ENCODE results near the gene PATJ. TPM values are rescaled to one million over a fixed set of nuclear protein-coding genes. Genes with fewer than 3 reads are reported as not detected.

Gene PATJ
- total and polyA plus RNA-seq, 2 experiments from 2014 or later, result 35.3 to 68.4 TPM

DNA sequence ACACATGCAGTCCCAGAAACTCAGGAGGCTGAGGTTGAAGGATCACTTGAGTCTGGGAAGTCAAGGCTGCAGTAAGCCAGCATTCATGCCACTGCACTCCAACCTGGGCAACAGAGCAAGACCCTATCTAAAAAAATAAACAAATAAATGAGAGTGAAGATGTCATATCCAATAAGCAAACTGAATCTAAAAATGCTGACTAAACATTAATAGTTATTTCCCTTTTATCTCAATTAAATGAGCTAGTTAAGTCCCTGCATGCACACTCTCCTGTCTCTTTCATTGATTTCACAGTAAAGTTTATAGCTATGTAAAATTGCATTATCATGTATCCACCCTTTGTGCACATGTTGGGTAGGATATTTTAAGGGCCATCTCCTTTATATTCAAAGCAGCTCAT, 371.2 kb downstream of the PATJ start:
- no peak overlapping the region for H2AFZ ChIP-seq
- DNase-seq (ENCODE audit: low spot score) (no peak), ATAC-seq (no peak)
- H3K36me3 ChIP-seq (ENCODE audit: insufficient read depth), result peaks cover 4% of the 10 kb centered on the region
- H3K9me2 ChIP-seq (ENCODE audit: insufficient read depth), result no peaks in the 10 kb centered on the region
- TF ChIP-seq ZNF114 (CRISPR knock-in tag; IDR thresholded peaks at IDR 0.05), result no peak
- TF ChIP-seq POLR2AphosphoS5 (IDR thresholded peaks at IDR 0.05; ENCODE audit: low read depth), result no peak
- no peak for TF ChIP-seq EZH2 (IDR thresholded peaks at IDR 0.05; ENCODE audit: low read depth, unreplicated experiment)
- TF ChIP-seq NANOG (IDR thresholded peaks at IDR 0.05; ENCODE audit: borderline replicate concordance), result no peak
- no peak for TF ChIP-seq CREB1 (CRISPR knock-in tag; IDR thresholded peaks at IDR 0.05; ENCODE audit: low read depth)
- TF ChIP-seq ETS1 (IDR thresholded peaks at IDR 0.05), result no peak
- TF ChIP-seq EZH2phosphoT487 (IDR thresholded peaks at IDR 0.05; ENCODE audit: unreplicated experiment), result no peak
- no peak for TF ChIP-seq JUNB (IDR thresholded peaks at IDR 0.05; ENCODE audit: unreplicated experiment)
- no peak for TF ChIP-seq ZNF331 (CRISPR knock-in tag; IDR thresholded peaks at IDR 0.05; ENCODE audit: low read depth)
- TF ChIP-seq, protein P1, sequence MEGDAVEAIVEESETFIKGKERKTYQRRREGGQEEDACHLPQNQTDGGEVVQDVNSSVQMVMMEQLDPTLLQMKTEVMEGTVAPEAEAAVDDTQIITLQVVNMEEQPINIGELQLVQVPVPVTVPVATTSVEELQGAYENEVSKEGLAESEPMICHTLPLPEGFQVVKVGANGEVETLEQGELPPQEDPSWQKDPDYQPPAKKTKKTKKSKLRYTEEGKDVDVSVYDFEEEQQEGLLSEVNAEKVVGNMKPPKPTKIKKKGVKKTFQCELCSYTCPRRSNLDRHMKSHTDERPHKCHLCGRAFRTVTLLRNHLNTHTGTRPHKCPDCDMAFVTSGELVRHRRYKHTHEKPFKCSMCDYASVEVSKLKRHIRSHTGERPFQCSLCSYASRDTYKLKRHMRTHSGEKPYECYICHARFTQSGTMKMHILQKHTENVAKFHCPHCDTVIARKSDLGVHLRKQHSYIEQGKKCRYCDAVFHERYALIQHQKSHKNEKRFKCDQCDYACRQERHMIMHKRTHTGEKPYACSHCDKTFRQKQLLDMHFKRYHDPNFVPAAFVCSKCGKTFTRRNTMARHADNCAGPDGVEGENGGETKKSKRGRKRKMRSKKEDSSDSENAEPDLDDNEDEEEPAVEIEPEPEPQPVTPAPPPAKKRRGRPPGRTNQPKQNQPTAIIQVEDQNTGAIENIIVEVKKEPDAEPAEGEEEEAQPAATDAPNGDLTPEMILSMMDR (conservative IDR thresholded peaks at IDR 0.05; ENCODE audit: low read depth in 2 of 2), result no peak
- TF ChIP-seq, protein P2, sequence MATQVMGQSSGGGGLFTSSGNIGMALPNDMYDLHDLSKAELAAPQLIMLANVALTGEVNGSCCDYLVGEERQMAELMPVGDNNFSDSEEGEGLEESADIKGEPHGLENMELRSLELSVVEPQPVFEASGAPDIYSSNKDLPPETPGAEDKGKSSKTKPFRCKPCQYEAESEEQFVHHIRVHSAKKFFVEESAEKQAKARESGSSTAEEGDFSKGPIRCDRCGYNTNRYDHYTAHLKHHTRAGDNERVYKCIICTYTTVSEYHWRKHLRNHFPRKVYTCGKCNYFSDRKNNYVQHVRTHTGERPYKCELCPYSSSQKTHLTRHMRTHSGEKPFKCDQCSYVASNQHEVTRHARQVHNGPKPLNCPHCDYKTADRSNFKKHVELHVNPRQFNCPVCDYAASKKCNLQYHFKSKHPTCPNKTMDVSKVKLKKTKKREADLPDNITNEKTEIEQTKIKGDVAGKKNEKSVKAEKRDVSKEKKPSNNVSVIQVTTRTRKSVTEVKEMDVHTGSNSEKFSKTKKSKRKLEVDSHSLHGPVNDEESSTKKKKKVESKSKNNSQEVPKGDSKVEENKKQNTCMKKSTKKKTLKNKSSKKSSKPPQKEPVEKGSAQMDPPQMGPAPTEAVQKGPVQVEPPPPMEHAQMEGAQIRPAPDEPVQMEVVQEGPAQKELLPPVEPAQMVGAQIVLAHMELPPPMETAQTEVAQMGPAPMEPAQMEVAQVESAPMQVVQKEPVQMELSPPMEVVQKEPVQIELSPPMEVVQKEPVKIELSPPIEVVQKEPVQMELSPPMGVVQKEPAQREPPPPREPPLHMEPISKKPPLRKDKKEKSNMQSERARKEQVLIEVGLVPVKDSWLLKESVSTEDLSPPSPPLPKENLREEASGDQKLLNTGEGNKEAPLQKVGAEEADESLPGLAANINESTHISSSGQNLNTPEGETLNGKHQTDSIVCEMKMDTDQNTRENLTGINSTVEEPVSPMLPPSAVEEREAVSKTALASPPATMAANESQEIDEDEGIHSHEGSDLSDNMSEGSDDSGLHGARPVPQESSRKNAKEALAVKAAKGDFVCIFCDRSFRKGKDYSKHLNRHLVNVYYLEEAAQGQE (IDR thresholded peaks at IDR 0.05; ENCODE audit: unreplicated experiment), result no peak
- TF ChIP-seq ZNF462 (CRISPR knock-in tag; IDR thresholded peaks at IDR 0.05), result no peak
- no peak overlapping the region for H3K27ac ChIP-seq (ENCODE audit: low read depth)
- H3K27me3 Mint-ChIP-seq (ENCODE audit: insufficient read depth, low read depth, poor library complexity), result no peaks in the 10 kb centered on the region
- no peaks in the 10 kb centered on the region for H3K27me3 ChIP-seq (ENCODE audit: insufficient read depth)
- H3K4me3 Mint-ChIP-seq, result no peak overlapping the region
- H3K9me3 Mint-ChIP-seq, result no peaks in the 10 kb centered on the region
- no peak overlapping the region for H3K4me2 ChIP-seq
- no peaks in the 10 kb centered on the region for H3K36me3 Mint-ChIP-seq (ENCODE audit: low read depth)
- peaks cover 8% of the 10 kb centered on the region; the same call in 2 of the 3 replicates for H3K4me1 Mint-ChIP-seq
- no peaks in the 10 kb centered on the region for H3K79me2 ChIP-seq (replicated peaks; ENCODE audit: insufficient read depth)
- H3K4me1 ChIP-seq (ENCODE audit: insufficient read depth), result no peaks in the 10 kb centered on the region
- H3K27ac Mint-ChIP-seq, result no peak overlapping the region
- H3F3A ChIP-seq (replicated peaks; ENCODE audit: low read depth), result no peaks in the 10 kb centered on the region
- H3K4me3 ChIP-seq, result no peak overlapping the region
- H4K20me1 ChIP-seq (replicated peaks; ENCODE audit: insufficient read depth), result no peaks in the 10 kb centered on the region
